Hepatocyte (in vitro differentiated cells): ENCODE data around the gene AKAP6.

Experiments
- EZH2 ChIP-seq: fragments of 200-600 bp; sonication (generic); IDR thresholded peaks from 2 replicates; pipeline ENCODE4 v1.6.1; 2016; ENCODE audit warnings: antibody characterized with exemption, mild to moderate bottlenecking, borderline replicate concordance
- TF ChIP-seq, protein P1 (sequence below): fragments of 200-600 bp; sonication (generic); IDR thresholded peaks from 2 replicates; pipeline ENCODE4 v1.5.1; 2016; ENCODE audit warnings: antibody characterized with exemption, mild to moderate bottlenecking; ENCODE audit not compliant: poor library complexity

DNA sequence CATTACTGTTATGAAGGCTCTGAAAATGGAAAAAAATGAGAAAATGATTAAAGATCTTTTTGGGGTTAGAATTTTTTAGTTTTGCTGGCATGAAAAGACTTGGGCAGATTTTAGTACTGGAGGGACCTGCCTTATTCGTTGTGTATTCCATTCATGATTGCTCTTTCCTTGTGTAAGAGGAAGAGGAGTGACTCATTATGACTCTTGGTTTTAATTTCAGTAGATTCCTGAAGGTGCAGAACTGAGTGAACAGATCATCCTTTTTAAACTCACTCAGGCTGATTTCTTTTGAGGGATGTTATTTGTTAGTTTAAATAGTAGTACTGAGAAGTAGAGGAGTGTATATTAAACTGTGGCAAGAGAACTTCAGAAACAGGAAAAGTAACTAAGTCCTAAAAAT, 41.6 kb downstream of the AKAP6 start:
- TF ChIP-seq, protein P1, sequence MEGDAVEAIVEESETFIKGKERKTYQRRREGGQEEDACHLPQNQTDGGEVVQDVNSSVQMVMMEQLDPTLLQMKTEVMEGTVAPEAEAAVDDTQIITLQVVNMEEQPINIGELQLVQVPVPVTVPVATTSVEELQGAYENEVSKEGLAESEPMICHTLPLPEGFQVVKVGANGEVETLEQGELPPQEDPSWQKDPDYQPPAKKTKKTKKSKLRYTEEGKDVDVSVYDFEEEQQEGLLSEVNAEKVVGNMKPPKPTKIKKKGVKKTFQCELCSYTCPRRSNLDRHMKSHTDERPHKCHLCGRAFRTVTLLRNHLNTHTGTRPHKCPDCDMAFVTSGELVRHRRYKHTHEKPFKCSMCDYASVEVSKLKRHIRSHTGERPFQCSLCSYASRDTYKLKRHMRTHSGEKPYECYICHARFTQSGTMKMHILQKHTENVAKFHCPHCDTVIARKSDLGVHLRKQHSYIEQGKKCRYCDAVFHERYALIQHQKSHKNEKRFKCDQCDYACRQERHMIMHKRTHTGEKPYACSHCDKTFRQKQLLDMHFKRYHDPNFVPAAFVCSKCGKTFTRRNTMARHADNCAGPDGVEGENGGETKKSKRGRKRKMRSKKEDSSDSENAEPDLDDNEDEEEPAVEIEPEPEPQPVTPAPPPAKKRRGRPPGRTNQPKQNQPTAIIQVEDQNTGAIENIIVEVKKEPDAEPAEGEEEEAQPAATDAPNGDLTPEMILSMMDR = no peak
- TF ChIP-seq EZH2 = no peak
